ENCODE data around the gene CIB4. TPM values are rescaled to one million over a fixed set of nuclear protein-coding genes. Genes with fewer than 3 reads are reported as not detected.

The CIB4 gene
- total and polyA plus RNA-seq, 2 of the 13 experiments (the other 11 are each of a cell fraction or from before 2014, with no cell fraction given): not detected

DNA sequence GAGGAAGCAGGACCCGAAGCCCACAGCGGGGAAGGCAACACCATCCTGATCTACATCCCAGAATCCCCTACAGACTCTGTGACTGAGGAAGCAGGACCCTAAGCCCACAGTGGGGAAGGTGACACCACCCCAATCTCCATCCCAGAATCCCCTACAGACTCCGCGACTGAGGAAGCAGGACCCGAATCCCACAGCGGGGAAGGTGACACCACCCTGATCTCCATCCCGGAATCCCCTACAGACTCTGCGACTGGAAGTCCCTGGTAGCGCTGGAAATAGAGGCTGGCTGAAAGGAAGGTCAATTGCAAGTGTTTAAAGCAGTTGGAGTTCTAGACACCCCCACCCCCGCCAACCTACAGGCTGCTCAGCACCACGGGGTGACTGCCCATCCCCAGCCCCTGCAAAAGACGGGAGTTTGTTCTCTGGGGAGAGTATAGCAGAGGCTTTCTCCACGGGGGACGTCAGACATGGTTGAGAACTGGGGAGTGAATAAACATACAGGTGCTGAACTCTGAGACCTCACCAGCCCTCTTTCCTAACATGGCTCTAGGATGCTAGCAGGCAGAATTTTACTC lies 21.0 kb downstream of the CIB4 start:
- Histone ChIP-seq H3K36me3 (replicated peaks in 1 of 2; ENCODE audit: control insufficient read depth in 1 of 2, insufficient read depth in 2 of 2, low read length in 2 of 2) (no peaks in the 10 kb centered on the region), H3K4me2 (ENCODE audit: low read depth, low read length) (no peak overlapping the region), H3K4me1 (ENCODE audit: insufficient read depth, low read length) (peaks cover 10% of the 10 kb centered on the region; the same call in 1 of the 2 replicates), H3K27me3 (ENCODE audit: control insufficient read depth in 1 of 2, insufficient read depth in 2 of 2, low read length in 2 of 2) (peaks cover 0 to 66% of the 10 kb centered on the region in 2 experiments; a peak in 3 of 5 replicates), H3K27ac (ENCODE audit: extremely low read length, insufficient read depth, low read length) (no peak overlapping the region), H3K9me3 (ENCODE audit: low read length) (no peaks in the 10 kb centered on the region), H4K20me1 (ENCODE audit: insufficient read depth, low read length) (no peaks in the 10 kb centered on the region), H3K9ac (ENCODE audit: insufficient read depth, low read depth, low read length) (no peak overlapping the region), H2AFZ (ENCODE audit: low read length) (no peak overlapping the region), H3K4me3 (replicated peaks in 1 of 3; ENCODE audit: insufficient read depth in 1 of 3, low read depth in 2 of 3, low read length in 3 of 3) (no peak overlapping the region), H3K79me2 (ENCODE audit: insufficient read depth, low read length) (no peaks in the 10 kb centered on the region)
- DNase-seq (ENCODE audit: low spot score): no peak
- FAIRE-seq: no peak
- POLR2A ChIA-PET: no interaction called here
- in situ Hi-C loops (cut with HindIII; ENCODE audit: extremely low pct_ligation_motif_present, low pct_unique_long_range_greater_than_20kb): no loop called here
- CTCF ChIA-PET (ENCODE audit: low intra/inter-chr PET ratio, low total read pairs): no interaction called here
- 38% methylated on average over 14 of the region's 14 CpGs for WGBS (ENCODE audit: low lambda C conversion rate)
- no TSS peak for BruUV-seq (replicated peaks)
- intact Hi-C loops (cut with micrococcal nuclease; ENCODE audit: unreplicated experiment): no loop called here
- no peak for ATAC-seq
- no peak for TF ChIP-seq ZBTB8A (CRISPR knock-in tag; IDR thresholded peaks at IDR 0.05; ENCODE audit: borderline replicate concordance, low read depth)
- TF ChIP-seq RFX1 (IDR thresholded peaks at IDR 0.05): no peak
- TF ChIP-seq PPARG (CRISPR knock-in tag; conservative IDR thresholded peaks at IDR 0.05): no peak
- no peak for TF ChIP-seq REPIN1 (CRISPR knock-in tag; IDR thresholded peaks at IDR 0.05; ENCODE audit: borderline replicate concordance, low read depth)
- no peak for TF ChIP-seq SMAD3 (CRISPR knock-in tag; IDR thresholded peaks at IDR 0.05)
- TF ChIP-seq, protein P1, sequence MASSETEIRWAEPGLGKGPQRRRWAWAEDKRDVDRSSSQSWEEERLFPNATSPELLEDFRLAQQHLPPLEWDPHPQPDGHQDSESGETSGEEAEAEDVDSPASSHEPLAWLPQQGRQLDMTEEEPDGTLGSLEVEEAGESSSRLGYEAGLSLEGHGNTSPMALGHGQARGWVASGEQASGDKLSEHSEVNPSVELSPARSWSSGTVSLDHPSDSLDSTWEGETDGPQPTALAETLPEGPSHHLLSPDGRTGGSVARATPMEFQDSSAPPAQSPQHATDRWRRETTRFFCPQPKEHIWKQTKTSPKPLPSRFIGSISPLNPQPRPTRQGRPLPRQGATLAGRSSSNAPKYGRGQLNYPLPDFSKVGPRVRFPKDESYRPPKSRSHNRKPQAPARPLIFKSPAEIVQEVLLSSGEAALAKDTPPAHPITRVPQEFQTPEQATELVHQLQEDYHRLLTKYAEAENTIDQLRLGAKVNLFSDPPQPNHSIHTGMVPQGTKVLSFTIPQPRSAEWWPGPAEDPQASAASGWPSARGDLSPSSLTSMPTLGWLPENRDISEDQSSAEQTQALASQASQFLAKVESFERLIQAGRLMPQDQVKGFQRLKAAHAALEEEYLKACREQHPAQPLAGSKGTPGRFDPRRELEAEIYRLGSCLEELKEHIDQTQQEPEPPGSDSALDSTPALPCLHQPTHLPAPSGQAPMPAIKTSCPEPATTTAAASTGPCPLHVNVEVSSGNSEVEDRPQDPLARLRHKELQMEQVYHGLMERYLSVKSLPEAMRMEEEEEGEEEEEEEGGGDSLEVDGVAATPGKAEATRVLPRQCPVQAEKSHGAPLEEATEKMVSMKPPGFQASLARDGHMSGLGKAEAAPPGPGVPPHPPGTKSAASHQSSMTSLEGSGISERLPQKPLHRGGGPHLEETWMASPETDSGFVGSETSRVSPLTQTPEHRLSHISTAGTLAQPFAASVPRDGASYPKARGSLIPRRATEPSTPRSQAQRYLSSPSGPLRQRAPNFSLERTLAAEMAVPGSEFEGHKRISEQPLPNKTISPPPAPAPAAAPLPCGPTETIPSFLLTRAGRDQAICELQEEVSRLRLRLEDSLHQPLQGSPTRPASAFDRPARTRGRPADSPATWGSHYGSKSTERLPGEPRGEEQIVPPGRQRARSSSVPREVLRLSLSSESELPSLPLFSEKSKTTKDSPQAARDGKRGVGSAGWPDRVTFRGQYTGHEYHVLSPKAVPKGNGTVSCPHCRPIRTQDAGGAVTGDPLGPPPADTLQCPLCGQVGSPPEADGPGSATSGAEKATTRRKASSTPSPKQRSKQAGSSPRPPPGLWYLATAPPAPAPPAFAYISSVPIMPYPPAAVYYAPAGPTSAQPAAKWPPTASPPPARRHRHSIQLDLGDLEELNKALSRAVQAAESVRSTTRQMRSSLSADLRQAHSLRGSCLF (CRISPR knock-in tag; IDR thresholded peaks at IDR 0.05; ENCODE audit: borderline replicate concordance): no peak
- TF ChIP-seq, protein P2, sequence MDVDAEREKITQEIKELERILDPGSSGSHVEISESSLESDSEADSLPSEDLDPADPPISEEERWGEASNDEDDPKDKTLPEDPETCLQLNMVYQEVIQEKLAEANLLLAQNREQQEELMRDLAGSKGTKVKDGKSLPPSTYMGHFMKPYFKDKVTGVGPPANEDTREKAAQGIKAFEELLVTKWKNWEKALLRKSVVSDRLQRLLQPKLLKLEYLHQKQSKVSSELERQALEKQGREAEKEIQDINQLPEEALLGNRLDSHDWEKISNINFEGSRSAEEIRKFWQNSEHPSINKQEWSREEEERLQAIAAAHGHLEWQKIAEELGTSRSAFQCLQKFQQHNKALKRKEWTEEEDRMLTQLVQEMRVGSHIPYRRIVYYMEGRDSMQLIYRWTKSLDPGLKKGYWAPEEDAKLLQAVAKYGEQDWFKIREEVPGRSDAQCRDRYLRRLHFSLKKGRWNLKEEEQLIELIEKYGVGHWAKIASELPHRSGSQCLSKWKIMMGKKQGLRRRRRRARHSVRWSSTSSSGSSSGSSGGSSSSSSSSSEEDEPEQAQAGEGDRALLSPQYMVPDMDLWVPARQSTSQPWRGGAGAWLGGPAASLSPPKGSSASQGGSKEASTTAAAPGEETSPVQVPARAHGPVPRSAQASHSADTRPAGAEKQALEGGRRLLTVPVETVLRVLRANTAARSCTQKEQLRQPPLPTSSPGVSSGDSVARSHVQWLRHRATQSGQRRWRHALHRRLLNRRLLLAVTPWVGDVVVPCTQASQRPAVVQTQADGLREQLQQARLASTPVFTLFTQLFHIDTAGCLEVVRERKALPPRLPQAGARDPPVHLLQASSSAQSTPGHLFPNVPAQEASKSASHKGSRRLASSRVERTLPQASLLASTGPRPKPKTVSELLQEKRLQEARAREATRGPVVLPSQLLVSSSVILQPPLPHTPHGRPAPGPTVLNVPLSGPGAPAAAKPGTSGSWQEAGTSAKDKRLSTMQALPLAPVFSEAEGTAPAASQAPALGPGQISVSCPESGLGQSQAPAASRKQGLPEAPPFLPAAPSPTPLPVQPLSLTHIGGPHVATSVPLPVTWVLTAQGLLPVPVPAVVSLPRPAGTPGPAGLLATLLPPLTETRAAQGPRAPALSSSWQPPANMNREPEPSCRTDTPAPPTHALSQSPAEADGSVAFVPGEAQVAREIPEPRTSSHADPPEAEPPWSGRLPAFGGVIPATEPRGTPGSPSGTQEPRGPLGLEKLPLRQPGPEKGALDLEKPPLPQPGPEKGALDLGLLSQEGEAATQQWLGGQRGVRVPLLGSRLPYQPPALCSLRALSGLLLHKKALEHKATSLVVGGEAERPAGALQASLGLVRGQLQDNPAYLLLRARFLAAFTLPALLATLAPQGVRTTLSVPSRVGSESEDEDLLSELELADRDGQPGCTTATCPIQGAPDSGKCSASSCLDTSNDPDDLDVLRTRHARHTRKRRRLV (CRISPR knock-in tag; IDR thresholded peaks at IDR 0.05): no peak
- TF ChIP-seq CEBPG (CRISPR knock-in tag; IDR thresholded peaks at IDR 0.05): no peak
- TF ChIP-seq, protein P3, sequence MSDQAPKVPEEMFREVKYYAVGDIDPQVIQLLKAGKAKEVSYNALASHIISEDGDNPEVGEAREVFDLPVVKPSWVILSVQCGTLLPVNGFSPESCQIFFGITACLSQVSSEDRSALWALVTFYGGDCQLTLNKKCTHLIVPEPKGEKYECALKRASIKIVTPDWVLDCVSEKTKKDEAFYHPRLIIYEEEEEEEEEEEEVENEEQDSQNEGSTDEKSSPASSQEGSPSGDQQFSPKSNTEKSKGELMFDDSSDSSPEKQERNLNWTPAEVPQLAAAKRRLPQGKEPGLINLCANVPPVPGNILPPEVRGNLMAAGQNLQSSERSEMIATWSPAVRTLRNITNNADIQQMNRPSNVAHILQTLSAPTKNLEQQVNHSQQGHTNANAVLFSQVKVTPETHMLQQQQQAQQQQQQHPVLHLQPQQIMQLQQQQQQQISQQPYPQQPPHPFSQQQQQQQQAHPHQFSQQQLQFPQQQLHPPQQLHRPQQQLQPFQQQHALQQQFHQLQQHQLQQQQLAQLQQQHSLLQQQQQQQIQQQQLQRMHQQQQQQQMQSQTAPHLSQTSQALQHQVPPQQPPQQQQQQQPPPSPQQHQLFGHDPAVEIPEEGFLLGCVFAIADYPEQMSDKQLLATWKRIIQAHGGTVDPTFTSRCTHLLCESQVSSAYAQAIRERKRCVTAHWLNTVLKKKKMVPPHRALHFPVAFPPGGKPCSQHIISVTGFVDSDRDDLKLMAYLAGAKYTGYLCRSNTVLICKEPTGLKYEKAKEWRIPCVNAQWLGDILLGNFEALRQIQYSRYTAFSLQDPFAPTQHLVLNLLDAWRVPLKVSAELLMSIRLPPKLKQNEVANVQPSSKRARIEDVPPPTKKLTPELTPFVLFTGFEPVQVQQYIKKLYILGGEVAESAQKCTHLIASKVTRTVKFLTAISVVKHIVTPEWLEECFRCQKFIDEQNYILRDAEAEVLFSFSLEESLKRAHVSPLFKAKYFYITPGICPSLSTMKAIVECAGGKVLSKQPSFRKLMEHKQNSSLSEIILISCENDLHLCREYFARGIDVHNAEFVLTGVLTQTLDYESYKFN (CRISPR knock-in tag; conservative IDR thresholded peaks at IDR 0.05): no peak

All from HepG2 (cell line).